ENCODE measurements around the gene SDHAF3.
A peak's percentile ranks its signal among the peaks of the same experiment; 100 is the strongest.
"Not testable (repeated sequence)": the region's sequence is repeated elsewhere in the genome, so short reads cannot be mapped to it uniquely, and the experiment has no call there.

Gene SDHAF3

DNA sequence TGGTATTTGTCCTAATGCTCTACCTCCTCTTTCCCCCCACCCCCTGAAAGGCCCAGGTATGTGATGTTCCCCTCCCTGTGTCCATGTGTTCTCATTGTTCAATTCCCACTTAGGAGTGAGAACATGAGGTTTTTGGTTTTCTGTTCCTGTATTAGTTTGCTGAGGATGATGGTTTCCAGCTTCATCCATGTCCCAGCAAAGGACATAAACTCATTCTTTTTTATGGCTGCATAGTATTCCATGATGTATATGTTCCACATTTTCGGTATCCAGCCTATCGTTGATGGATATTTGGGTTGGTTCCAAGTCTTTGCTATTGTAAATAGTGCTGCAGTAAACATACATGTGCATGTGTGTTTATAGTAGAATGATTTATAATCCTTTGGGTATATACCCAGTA is 5.6 kb downstream of the SDHAF3 start:
- DNase-seq (ENCODE audit: low read depth, low spot score) = not testable (repeated sequence)

DNA sequence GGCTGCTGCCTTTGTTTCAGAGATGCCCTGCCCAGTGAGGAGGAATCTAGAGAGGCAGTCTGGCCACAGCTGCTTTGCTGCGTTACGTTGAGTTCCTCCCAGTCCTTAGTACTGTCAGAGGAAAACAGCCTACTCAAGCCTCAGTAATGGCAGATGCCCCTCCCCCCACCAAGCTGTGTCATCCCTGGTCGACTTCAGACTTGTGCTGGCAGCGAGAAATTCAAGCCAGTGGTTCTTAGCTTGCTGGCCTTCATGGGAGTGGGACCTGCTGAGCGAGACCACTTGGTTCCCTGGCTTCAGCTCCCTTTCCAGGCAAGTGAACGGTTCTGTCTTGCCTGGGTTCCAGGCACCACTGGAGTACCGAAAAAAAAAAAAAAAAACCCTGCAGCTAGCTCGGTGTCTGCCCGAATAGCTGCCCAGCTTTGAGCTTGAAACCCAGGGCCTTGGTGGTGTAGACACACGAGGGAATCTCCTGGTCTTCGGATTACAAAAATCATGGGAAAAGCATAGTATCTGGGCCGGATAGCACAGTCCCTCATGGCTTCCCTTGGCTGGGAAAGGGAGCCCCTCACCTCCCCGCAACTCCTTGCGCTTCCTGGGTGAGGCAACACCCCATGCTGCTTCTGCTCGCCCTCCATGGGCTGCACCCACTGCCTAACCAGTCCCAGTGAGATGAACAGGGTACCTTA is 9.1 kb downstream of the SDHAF3 start:
- DNase-seq (ENCODE audit: low read depth, low spot score) = no peak

DNA sequence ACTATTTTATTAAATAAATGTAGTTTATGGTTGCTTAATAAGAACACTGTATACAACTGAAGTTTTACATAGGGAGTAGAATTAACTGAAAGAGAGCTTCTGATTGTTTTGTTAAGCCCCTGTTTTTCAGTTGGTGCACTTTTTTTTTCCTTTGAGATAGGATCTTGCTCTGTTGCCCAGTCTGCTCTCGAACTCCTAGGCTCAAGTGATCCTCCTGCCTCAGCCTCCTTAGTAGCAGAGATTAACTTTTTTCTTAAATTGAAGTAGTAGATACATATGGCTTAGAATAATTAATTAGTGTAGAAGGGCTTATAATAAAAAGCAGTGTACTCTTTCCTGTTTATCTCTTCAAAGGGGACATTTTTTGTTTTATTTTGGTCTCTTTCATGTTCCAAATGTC is 11.2 kb downstream of the SDHAF3 start:
- DNase-seq (ENCODE audit: low read depth, low spot score) = no peak

DNA sequence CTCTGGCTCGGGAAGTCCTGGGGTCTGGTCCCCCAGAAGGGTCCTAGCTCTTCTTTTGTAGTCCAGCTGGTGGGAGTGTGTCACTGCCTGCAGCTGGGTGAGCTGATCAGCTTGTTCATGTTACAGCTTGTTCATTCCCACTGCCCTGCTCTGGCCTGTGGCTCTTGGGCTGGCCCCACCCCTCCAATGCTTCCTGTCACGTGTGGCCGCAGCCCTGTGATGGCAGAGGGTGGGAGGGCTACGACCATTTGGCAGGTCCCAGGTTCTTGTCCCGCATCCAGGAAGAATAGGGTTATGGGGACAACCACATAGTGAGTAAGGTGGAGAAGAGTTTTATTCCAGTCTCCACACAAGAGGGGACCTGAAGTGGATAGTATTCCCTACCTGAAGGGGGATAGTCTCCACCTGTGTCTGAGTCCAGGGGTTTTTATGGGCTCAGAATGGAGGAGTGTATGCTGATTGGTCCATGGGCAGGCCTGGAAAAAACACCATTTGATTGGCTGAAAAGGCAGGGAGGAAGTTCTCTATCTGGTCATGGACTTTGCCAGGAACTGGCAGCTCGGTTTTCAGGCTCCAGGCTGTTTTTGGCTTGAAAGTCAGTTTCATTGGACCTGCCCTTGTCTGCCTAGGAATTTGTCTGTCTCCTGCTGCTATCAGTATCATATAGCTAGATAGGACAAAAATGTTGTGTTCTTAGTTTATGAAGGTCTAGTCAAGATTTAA is 13.1 kb downstream of the SDHAF3 start:
- DNase-seq (ENCODE audit: low read depth, low spot score) = no peak

DNA sequence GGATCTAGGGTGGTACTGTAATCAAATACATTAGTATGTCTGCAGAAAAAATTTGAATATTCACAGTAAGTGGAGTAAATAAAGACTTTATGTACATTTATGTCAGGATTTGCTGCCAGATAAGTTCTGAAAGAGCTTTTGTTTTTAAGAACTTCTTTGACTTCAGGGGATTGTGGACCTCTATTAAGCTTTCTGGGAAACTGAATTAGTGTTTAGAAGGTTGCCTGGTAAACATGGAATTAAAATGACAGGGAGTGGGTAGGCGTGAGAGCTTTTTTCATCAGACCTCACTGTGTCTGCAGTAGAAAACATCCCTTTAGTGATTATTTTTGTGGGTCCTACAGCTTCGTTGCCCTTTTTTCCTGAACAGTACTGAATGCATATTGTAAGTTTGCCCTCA is 15.7 kb downstream of the SDHAF3 start:
- no peak for DNase-seq (ENCODE audit: low read depth, low spot score)

DNA sequence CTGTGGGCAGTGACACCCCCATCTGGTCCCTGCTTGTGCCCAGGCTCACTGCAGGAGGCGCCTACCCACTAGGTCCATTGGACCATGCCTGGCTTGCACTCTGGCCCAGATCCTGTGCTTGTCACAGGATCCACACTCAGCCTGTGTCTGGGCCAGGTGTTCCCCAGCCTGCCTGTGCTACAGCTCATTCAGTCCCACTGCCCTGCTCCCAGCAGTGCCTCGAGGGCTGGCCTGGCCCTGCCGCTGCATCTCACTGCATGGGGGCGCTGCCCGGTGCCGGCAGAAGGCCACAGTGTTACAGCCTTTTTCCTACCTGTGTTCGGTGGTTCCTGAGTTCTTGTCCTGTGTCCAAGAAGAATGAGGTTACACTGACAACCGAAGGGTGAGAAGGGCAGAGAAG is 21.3 kb downstream of the SDHAF3 start:
- DNase-seq (ENCODE audit: low read depth, low spot score) = no peak

DNA sequence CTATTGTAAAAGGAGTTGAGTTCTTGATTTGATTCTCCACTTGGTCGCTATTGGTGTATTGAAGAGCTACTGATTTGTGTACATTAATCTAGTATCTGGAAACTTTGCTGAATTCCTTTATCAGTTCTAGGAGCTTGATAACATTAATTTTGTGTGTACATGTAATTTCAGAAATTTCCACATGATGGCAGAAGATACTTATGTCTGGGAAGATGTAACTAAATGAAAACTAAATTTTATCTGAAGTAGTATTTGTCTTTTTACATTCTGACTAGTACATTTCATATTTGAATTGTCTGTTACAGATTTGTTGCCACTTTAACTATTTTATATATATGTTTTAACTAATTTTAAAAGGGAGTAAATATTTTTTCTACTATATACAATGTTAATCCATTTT is 27.6 kb downstream of the SDHAF3 start:
- DNase-seq (ENCODE audit: low read depth, low spot score) = no peak

DNA sequence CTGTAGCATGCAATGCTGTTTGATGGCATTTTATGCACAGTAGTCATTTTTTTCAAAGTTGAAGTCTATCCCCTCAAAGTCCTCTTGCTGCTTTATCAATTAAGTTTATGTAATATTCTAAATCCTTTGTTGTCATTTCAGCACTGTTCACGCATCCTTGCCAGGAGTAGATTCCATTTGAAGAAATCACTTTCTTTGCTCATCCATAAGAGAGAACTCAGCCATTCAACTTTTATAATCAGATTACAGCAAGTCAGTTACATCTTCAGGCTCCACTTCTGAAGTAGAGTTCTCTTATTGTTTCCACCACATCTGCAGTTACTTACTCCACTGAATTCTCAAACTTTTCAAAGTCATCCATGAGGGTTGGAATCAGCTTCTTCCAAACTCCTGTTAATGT is 32.3 kb downstream of the SDHAF3 start:
- DNase-seq (ENCODE audit: low read depth, low spot score) = no peak

DNA sequence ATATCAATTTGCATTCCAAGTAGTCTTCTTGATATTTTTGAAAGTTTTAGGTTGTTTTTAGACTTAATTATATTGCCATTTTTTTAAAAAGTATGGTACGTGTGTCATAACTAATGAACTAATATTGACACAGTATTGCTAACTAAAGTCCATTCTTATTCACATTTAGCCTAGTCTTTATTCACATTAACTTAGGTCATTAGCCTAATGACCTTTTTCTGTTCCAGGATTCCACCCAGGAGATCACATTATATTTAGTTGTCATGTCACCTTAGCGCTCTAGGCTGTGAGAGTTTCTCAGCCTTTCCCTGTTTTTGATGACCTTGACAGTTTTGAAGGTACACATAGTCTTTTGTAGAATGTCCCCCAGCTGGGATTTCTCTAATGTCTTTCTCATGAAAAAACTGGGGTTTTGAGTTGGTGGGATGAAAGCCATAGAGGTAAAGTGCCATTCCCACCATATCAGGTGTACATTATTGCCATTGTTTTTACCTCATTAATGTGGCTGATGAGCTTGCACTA is 38.5 kb downstream of the SDHAF3 start:
- DNase-seq (ENCODE audit: low read depth, low spot score) = no peak

DNA sequence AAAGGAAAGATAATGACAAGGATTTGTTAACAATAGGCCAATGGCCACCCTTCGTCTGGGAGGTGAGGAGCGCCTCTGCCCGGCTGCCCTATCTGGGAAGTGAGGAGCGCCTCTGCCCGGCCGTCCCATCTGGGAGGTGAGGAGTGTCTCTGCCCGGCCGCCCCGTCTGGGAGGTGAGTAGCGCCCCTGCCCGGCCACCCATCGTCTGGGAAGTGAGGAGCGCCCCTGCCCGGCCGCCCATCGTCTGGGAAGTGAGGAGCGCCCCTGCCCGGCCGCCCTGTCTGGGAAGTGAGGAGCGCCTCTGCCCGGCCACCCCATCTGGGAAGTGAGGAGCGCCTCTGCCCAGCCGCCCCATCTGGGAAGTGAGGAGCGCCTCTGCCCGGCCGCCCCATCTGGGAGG is 42.5 kb downstream of the SDHAF3 start:
- DNase-seq (ENCODE audit: low read depth, low spot score) = not testable (repeated sequence)

DNA sequence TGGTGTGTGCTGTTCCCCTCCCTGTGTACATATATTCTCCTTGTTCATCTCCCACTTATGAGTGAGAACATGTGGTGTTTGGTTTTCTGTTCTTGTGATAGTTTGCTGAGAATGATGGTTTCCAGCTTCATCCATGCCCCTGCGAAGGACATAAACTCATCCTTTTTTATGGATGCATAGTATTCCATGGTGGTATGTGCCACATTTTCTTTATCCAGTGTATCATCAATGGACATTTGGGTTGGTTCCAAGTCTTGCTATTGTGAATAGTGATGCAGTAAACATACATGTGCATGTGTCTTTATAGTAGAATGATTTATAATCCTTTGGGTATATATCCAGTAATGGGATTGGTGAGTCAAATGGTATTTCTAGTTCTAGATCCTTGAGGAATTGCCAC is 44.1 kb downstream of the SDHAF3 start:
- not testable (repeated sequence) for DNase-seq (ENCODE audit: low read depth, low spot score)

DNA sequence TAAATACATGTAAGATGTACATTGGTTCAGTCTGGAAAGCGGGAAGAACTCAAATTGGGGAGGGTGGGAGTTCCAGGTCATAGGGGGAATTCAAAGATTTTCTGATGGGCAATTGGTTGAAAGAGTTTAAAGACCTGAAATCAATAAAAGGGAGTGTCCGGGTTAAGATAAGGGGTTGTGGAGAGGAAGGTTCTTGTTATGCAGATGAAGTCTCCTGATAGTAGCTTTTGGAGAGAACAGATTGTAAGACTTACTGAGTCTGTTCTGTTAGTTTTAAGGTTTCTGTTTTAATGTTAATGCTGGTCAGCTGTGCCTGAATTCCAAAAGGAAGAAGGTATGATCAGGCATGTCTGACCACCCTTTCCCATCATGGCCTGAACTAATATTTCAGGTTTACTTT is 48.8 kb downstream of the SDHAF3 start:
- DNase-seq (ENCODE audit: low read depth, low spot score) = no peak

DNA sequence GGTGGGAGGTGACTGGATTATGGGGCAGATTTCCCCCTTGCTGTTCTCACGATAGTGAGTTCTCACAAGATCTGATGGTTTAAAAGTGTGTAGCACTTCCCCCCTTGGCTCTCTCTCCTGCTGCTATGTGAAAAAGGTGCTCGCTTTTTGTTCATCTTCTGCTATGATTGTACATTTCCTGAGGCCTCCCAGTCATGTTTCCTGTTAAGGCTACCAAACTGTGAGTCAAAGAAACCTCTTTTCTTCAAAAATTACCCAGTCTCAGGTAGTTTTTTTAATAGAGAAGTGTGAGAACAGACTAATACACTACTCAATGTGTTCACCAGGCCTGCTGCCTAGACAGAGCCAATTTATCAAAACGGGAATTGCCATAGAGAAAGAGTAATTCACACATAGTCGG is 49.7 kb downstream of the SDHAF3 start:
- DNase-seq (ENCODE audit: low read depth, low spot score) = no peak

DNA sequence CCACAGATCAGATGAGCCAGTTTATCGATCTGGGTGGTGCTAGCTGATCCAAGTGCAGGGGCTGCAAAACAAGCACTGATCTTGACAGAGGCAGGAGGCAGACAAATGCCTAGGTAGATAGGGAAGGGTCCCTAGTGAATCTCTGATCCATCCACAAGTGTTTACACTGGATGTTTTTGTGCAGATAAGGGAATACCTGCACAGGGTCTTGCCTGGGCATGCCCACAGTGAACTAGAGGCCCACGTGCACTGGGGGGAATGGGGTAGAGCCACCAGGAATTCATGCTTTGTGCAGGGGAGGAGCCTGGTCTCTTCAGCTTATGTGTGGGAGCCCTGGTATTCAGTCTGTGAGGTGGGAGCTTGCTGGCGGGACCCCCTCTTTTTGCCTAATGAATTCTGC is 50.3 kb downstream of the SDHAF3 start:
- DNase-seq (ENCODE audit: low read depth, low spot score) = no peak

DNA sequence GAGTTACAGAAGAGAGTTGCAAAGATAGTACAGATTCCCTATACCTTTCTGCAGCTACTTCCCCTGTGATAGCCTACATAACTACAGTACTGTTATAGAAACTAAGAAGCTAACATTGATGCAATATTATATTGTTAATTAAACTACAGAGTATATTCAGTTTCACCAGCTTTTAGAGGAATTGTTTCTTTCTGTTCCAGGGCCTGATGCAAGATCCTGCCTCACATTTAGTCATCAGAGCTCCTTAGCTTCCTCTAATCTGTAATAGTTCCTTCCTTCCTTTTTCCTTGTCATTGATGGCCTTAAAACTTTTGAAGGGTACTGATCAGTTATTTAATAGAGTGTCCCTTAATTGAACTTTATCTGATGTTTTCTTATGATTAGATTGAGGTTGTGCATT is 56.8 kb downstream of the SDHAF3 start:
- DNase-seq (ENCODE audit: low read depth, low spot score) = no peak

DNA sequence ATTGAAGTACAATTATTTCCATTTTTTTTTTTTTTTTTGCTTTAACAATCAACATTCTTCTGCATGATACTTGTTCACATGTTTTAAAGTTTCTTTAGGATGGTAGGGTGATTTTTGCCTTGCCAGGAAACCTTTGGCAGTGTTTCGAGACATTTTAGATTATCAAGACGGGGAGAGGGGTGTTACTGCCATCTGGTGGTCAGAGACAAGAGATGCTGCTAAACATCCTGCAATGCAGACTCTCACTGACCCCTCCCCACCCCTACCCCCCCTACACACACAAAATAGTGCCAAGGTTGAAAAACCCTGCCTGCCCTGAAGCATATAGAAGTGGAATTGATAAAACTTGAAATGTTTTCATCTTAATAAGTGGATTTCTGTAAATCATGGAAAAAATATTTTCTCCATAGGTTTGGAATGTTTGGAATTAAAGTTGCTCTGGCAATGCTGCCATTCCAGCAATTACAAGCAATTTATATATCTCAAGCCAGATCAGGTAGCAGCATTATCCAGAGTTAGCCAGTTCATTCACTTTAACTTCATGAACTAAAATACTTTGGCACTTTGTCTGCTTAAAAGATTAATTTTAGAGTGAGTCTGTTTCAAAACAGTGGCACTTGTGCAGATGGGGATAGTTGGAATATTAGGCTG is 62.1 kb downstream of the SDHAF3 start:
- DNase-seq (ENCODE audit: low read depth, low spot score) = peak; percentile 12

DNA sequence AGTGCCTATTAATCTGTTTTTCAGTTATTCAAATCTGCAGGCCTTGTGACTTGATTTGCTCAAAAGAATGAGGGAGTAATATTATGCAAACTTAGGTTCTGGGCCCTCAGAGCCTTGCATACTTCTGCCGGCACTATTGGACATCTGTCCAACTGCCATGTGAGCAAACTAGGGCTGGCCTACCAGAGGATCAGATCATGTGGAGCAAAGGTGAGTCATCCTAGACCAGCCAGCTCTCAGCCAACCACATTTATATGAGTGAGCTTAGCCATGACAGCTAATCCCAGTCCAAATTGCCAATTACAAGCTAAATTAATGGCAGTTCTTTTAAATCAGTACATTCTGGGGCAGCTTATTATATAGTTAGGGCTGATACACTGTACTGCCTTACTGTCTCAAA is 69.6 kb downstream of the SDHAF3 start:
- no peak for DNase-seq (ENCODE audit: low read depth, low spot score)

DNA sequence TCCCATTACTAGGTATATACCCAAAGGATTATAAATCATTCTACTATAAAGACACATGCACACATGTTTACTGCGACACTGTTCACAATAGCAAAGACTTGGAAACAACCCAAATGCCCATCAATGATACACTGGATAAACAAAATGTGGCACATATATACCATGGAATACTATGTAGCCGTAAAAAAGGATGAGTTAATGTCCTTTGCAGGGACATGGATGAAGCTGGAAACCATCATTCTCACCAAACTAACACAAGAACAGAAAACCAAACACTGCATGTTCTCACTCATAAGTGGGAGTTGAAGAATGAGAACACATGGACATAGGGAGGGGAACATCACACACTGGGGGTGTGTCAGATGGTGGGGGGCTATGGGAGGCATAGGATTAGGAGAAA is 78.7 kb downstream of the SDHAF3 start:
- DNase-seq (ENCODE audit: low read depth, low spot score) = not testable (repeated sequence)

DNA sequence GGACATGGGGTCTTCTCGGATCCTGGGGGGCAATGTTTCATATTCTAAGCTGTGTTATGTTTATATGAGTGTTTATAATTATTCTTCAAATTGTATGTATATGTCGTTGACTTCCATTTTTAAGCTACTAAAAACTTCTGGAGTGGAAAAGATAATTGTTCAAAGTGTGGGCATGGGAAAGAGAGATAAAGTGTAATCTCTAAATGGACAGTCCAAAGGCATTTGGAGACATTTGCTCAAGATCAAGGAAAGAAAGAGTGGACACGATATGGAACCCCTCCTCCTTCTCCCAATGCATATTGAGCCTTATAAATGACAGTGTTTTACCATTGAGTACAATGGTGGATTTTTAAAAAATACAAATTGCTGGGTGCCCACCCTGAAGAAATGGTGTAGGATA is 81.1 kb downstream of the SDHAF3 start:
- DNase-seq (ENCODE audit: low read depth, low spot score) = no peak

DNA sequence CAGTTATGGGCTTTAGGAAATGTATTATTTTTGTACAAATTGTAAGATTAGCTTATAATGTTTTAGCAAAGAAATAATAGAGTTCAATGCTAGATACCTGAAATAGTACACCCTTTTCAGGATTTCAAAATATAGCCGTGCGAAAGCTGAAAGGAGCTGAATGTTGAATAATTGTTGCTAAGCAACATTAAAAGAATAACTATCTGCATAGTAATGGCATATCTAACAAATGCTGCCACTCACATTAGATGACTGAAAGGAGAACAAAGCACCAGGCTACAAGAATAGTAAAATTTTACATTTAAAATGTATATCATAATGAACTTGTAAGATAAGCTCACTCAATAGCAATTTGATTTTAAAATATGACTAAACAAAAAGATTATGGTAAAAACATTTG is 82.5 kb downstream of the SDHAF3 start:
- no peak for DNase-seq (ENCODE audit: low read depth, low spot score)

DNA sequence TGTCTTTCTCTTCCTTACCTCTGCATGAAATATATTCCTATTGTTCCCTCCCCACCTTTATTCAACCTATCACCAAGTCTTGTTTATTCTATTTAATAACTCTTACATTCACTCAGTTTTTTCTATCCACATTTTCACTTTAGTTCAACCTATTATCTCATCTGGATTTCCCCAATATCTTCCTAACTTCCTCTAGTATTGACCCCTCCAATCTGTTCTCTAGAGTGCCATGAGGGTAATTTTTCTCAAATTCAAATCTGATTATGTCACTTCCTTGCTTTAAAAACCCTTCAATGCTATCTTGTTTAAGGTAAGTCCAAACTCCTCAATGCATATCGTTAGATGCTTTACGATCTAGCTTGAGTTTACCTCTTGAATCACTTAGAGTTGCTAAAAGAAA is 86.5 kb downstream of the SDHAF3 start:
- no peak for DNase-seq (ENCODE audit: low read depth, low spot score)

DNA sequence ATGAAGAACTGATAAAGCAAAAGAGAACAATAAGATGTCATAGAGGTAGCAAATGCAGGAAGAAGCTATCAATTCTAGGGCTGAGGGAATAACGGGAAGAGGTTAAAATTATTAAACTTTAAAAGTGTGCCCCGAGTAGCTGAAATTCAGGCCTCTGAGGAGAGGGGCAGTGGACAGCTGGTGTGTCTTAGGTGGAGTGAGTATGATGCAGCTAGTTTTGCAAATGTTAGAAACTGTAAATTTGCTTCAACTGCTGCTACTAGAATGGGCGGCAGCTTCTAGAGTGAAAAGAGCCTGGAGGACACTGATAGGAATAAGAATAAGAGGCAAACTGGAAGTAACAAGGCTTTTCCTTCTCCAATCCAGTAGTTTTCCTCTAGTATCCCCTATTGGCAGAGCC is 87.3 kb downstream of the SDHAF3 start:
- no peak for DNase-seq (ENCODE audit: low read depth, low spot score)

DNA sequence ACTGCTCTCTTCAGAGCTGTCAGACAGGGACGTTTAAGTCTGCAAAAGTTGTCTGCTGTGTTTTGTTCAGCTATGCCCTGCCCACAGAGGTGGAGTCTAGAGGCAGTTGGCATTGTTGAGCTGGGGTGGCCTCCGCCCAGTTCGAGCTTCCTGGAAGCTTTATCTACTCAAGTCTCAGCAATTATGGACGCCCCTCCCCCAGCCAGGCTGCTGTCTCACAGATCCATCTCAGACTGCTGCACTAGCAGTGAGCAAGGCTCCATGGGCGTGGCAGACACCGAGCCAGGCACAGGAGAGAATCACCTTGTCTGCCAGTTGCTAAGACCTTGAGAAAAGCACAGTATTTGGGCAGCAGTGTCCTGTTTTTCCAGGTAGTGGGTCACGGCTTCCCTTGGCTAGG is 98.1 kb downstream of the SDHAF3 start:
- DNase-seq (ENCODE audit: low read depth, low spot score) = no peak
